Neural cell (in vitro differentiated cells): Measurements from ENCODE around the gene SPDYC. TPM values are rescaled to one million over a fixed set of nuclear protein-coding genes. Genes with fewer than 3 reads are reported as not detected.

Experiments used
- H2AFZ ChIP-seq: fragments of 200-600, 300-800 bp; sonication (generic), shearing (Covaris generic); 2 replicates; pipeline ENCODE4 v1.6.0; 2014; ENCODE audit warnings: low read depth, mild to moderate bottlenecking, antibody characterized with exemption, low read length, moderate library complexity
- H3F3A ChIP-seq: fragments of 200-600 bp; shearing (Covaris generic); 2 replicates; pipeline ENCODE4 v1.6.1; 2016; ENCODE audit warnings: mild to moderate bottlenecking, moderate library complexity, mixed read lengths, antibody characterized with exemption, low read length; ENCODE audit not compliant: insufficient read depth, poor library complexity, severe bottlenecking
- H3K27ac ChIP-seq: fragments of 200-600, 300-800 bp; sonication (generic), shearing (Covaris generic); 2 replicates; pipeline ENCODE4 v1.5.1; 2014; ENCODE audit warnings: mild to moderate bottlenecking, low read length, moderate library complexity
- H3K27me3 ChIP-seq: fragments of 300-800, 200-600 bp; sonication (generic), shearing (Covaris generic); 2 replicates; pipeline ENCODE4 v1.6.0; 2014; ENCODE audit warnings: mild to moderate bottlenecking, low read depth, low read length, moderate library complexity; ENCODE audit not compliant: insufficient read depth
- H3K36me3 ChIP-seq: fragments of 300-800, 200-600 bp; sonication (generic), shearing (Covaris generic); 2 replicates; pipeline ENCODE4 v1.5.1; 2014; ENCODE audit warnings: mild to moderate bottlenecking, antibody characterized with exemption, low read length, moderate library complexity; ENCODE audit not compliant: insufficient read depth
- H3K4me2 ChIP-seq: fragments of 300-800, 200-600 bp; sonication (generic), shearing (Covaris generic); 2 replicates; pipeline ENCODE4 v1.6.0; 2014; ENCODE audit warnings: mild to moderate bottlenecking, low read length
- H3K4me3 ChIP-seq: fragments of 300-800, 200-600 bp; sonication (generic), shearing (Covaris generic); 2 replicates; pipeline ENCODE4 v1.5.1; 2014; ENCODE audit warnings: mild to moderate bottlenecking, low read length, moderate library complexity
- H3K79me2 ChIP-seq: fragments of 200-600 bp; shearing (Covaris generic); replicated peaks from 2 replicates; pipeline ENCODE4 v1.6.0; 2014; ENCODE audit warnings: mild to moderate bottlenecking, low read length, moderate library complexity; ENCODE audit not compliant: insufficient read depth
- H3K9ac ChIP-seq: fragments of 300-800, 200-600 bp; sonication (generic), shearing (Covaris generic); 2 replicates; pipeline ENCODE4 v1.6.1; 2016; ENCODE audit warnings: mild to moderate bottlenecking, low read length, mixed read lengths
- H3K9me2 ChIP-seq: fragments of 200-600 bp; shearing (Covaris generic); 2 replicates; pipeline ENCODE4 v1.6.1; 2016; ENCODE audit warnings: mild to moderate bottlenecking, low read length, mixed read lengths; ENCODE audit not compliant: insufficient read depth
- H3K9me3 ChIP-seq: fragments of 200-600, 300-800 bp; sonication (generic), shearing (Covaris generic); 2 replicates; pipeline ENCODE4 v1.6.1; 2016; ENCODE audit warnings: mild to moderate bottlenecking, mixed run types, low read length, moderate library complexity, mixed read lengths
- H4K20me1 ChIP-seq: fragments of 200-600 bp; shearing (Covaris generic); 2 replicates; pipeline ENCODE4 v1.6.1; 2016; ENCODE audit warnings: mild to moderate bottlenecking, mixed run types; ENCODE audit not compliant: insufficient read depth
- CTCF ChIP-seq: fragments of 450-650 bp; IDR thresholded peaks from 2 replicates; pipeline ENCODE4 v1.5.1; 2014; ENCODE audit warnings: antibody characterized with exemption, mild to moderate bottlenecking, moderate library complexity; ENCODE audit not compliant: poor library complexity, severe bottlenecking
- EP300 ChIP-seq: fragments of 450-650 bp; conservative IDR thresholded peaks from 2 replicates; pipeline ENCODE4 v1.6.1; 2014; ENCODE audit warnings: antibody characterized with exemption, mild to moderate bottlenecking, moderate library complexity; ENCODE audit not compliant: poor library complexity, severe bottlenecking
- EZH2 ChIP-seq: fragments of 200-600, 300-800 bp; shearing (Covaris generic), sonication (generic); IDR thresholded peaks from 2 replicates; pipeline ENCODE4 v1.6.1; 2014; ENCODE audit warnings: antibody characterized with exemption, low read length, borderline replicate concordance, mild to moderate bottlenecking; ENCODE audit not compliant: insufficient read depth, poor library complexity, severe bottlenecking
- MXI1 ChIP-seq: fragments of 450-650 bp; conservative IDR thresholded peaks from 2 replicates; pipeline ENCODE4 v1.6.1; 2014; ENCODE audit warnings: antibody characterized with exemption, mild to moderate bottlenecking; ENCODE audit not compliant: poor library complexity, severe bottlenecking
- POLR2AphosphoS5 ChIP-seq: IDR thresholded peaks from 2 replicates; pipeline ENCODE4 v1.6.1; 2012
- RAD21 ChIP-seq: fragments of 450-650 bp; conservative IDR thresholded peaks from 2 replicates; pipeline ENCODE4 v1.6.1; 2014; ENCODE audit warnings: antibody characterized with exemption, mild to moderate bottlenecking, moderate library complexity
- REST ChIP-seq: IDR thresholded peaks from 2 replicates; pipeline ENCODE4 v1.6.1; 2012; ENCODE audit warnings: borderline replicate concordance
- SMC3 ChIP-seq: fragments of 450-650 bp; conservative IDR thresholded peaks from 2 replicates; pipeline ENCODE4 v1.6.1; 2014; ENCODE audit warnings: antibody characterized with exemption, mild to moderate bottlenecking, moderate library complexity; ENCODE audit not compliant: poor library complexity
- TAF1 ChIP-seq: IDR thresholded peaks from 2 replicates; pipeline ENCODE4 v1.6.1; 2012; ENCODE audit warnings: low read depth
- polyA plus RNA-seq: library from polyadenylated mRNA; depleted of rRNA; stranded (reverse); fragments of >200 nt; gene quantifications from 2 replicates; pipeline ENCODE4 v1.2.3, GENCODE V29; 2014

SPDYC gene
- polyA plus RNA-seq, 1 donor from 2014 or later = not detected

- Histone ChIP-seq H3K9ac (no peak overlapping the region), H3K4me3 (no peak overlapping the region), H3F3A (no peaks in the 10 kb centered on the region), H3K9me2 (no peaks in the 10 kb centered on the region), H2AFZ (no peak overlapping the region), H3K79me2 (no peaks in the 10 kb centered on the region), H3K27ac (no peak overlapping the region), H3K4me2 (no peak overlapping the region), H3K9me3 (no peaks in the 10 kb centered on the region), H3K27me3 (no peaks in the 10 kb centered on the region), H4K20me1 (no peaks in the 10 kb centered on the region), H3K36me3 (no peaks in the 10 kb centered on the region)
- TF ChIP-seq SMC3 (no peak), RAD21 (no peak), EZH2 (no peak), MXI1 (no peak), TAF1 (no peak), POLR2AphosphoS5 (no peak), CTCF (no peak), EP300 (no peak), REST (no peak)
Measured at GRCh38 chr11:65165410-65166317, 4.4 kb upstream of the SPDYC start.

GRCh38 chr11:65166893-65167292 lies 3.1 kb upstream of the SPDYC start:
- no peak overlapping the region for H3K4me3 ChIP-seq
- H4K20me1 ChIP-seq = no peaks in the 10 kb centered on the region
- H3K9me2 ChIP-seq = no peaks in the 10 kb centered on the region
- H2AFZ ChIP-seq = no peak overlapping the region
- H3K79me2 ChIP-seq = no peaks in the 10 kb centered on the region
- no peak overlapping the region for H3K9ac ChIP-seq
- TF ChIP-seq REST = no peak
- TF ChIP-seq POLR2AphosphoS5 = no peak
- no peak for TF ChIP-seq EZH2
- no peak for TF ChIP-seq EP300
- TF ChIP-seq SMC3 = no peak
- no peak for TF ChIP-seq TAF1
- TF ChIP-seq MXI1 = no peak
- no peak for TF ChIP-seq RAD21
- no peak for TF ChIP-seq CTCF
- no peaks in the 10 kb centered on the region for H3K9me3 ChIP-seq
- no peaks in the 10 kb centered on the region for H3F3A ChIP-seq
- H3K36me3 ChIP-seq = no peaks in the 10 kb centered on the region
- no peak overlapping the region for H3K27ac ChIP-seq
- H3K27me3 ChIP-seq = no peaks in the 10 kb centered on the region
- H3K4me2 ChIP-seq = no peak overlapping the region
